HEK293T (cell line): ENCODE data around the gene GIPR.

Source experiments
- BHLHE40 ChIP-seq: fragments of 450-650 bp; IDR thresholded peaks from 2 replicates; pipeline ENCODE4 v1.6.1; 2016; ENCODE audit warnings: mild to moderate bottlenecking, moderate library complexity, borderline replicate concordance
- CTBP1 ChIP-seq: fragments of 450-650 bp; IDR thresholded peaks from 2 replicates; pipeline ENCODE4 v1.6.1; 2016; ENCODE audit warnings: borderline replicate concordance
- ELF4 ChIP-seq: fragments of 450-650 bp; IDR thresholded peaks from 2 replicates; pipeline ENCODE4 v1.6.1; 2017; ENCODE audit warnings: antibody characterized with exemption
- FOXA1 ChIP-seq: fragments of 450-650 bp; IDR thresholded peaks from 2 replicates; pipeline ENCODE4 v1.6.1; 2016; ENCODE audit warnings: mild to moderate bottlenecking
- FOXK2 ChIP-seq: fragments of 450-650 bp; IDR thresholded peaks from 2 replicates; pipeline ENCODE4 v1.6.1; 2016; ENCODE audit warnings: mild to moderate bottlenecking
- FOXM1 ChIP-seq: fragments of 450-650 bp; IDR thresholded peaks from 2 replicates; pipeline ENCODE4 v1.6.1; 2017; ENCODE audit warnings: mild to moderate bottlenecking, borderline replicate concordance

DNA sequence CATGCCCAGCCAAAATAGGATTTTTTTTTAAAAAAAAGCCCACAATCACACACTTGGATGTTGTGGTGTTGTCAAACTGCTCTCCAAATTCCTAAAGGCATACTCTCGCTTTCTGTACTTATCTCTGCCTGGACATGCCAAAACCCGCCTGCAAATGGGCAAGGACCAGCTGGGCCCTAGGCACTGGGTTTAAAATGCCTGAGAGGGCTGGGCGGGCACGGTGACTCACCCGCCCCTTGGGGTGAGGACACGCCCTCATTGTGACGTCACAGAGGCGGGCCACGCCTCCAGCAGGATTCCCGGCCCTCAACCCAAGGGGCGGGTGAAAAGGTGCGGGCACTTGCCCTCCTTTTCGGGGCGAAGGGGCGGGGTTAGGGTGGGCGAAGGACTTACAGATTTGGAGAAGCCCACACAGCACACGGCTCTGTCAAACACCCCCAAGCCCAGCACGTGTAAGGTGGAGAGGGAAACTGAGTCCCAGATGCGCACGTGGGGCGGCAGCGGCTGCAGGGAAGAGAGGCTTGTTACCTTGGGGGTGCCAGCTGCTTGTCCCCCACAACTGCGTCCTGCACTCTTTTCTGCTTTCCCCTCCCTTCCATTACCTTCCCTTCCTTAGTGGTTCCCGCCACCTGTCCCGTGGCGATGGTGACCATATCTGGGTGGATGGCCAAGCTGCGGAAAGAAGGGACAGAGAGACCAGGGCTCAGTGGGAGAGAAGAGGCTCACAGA is 35.4 kb upstream of the GIPR start:
- TF ChIP-seq FOXM1 (no peak), BHLHE40 (no peak), FOXK2 (no peak), CTBP1 (no peak), FOXA1 (no peak), ELF4 (no peak)
